Progenitor cell of endocrine pancreas (in vitro differentiated cells): ENCODE results near the gene KRTAP9-6. TPM values are rescaled to one million over a fixed set of nuclear protein-coding genes. Genes with fewer than 3 reads are reported as not detected.

ENCODE experiments used
- DNase-seq: peaks from one replicate; pipeline ENCODE4 v3.0.0; 2021; ENCODE audit warnings: low spot score; ENCODE audit not compliant: unreplicated experiment
- H3K27ac Mint-ChIP-seq: 2 replicates; pipeline ENCODE4 v1.8.0; 2021; ENCODE audit warnings: mild to moderate bottlenecking, moderate library complexity, mixed read lengths
- H3K27me3 Mint-ChIP-seq: 2 replicates; pipeline ENCODE4 v1.8.0; 2021; ENCODE audit warnings: mixed read lengths
- H3K36me3 Mint-ChIP-seq: 2 replicates; pipeline ENCODE4 v1.8.0; 2022; ENCODE audit warnings: mixed read lengths; ENCODE audit not compliant: insufficient read depth
- H3K4me1 Mint-ChIP-seq: 2 replicates; pipeline ENCODE4 v1.8.0; 2021; ENCODE audit warnings: low read depth, mixed read lengths
- H3K4me3 Mint-ChIP-seq: 2 replicates; pipeline ENCODE4 v1.8.0; 2021; ENCODE audit warnings: low read depth, mild to moderate bottlenecking, moderate library complexity, mixed read lengths
- H3K9me3 Mint-ChIP-seq: 2 replicates; pipeline ENCODE4 v1.8.0; 2021; ENCODE audit warnings: low read depth, mixed read lengths
- total RNA-seq: library from RNA; stranded (reverse); gene quantifications from 2 replicates; pipeline ENCODE4 v1.2.1, GENCODE V29; 2021
- TF ChIP-seq, protein P1 (sequence below): fragments of 200-600 bp; sonication (generic); IDR thresholded peaks from one replicate; pipeline ENCODE4 v1.5.0; 2021; ENCODE audit warnings: antibody characterized with exemption, mild to moderate bottlenecking; ENCODE audit not compliant: unreplicated experiment

Gene KRTAP9-6
- total RNA-seq, 1 donor from 2014 or later = not detected

GRCh38 chr17:41284546-41284945, 19.4 kb downstream of the KRTAP9-6 start:
- no peaks in the 10 kb centered on the region for H3K36me3 Mint-ChIP-seq
- H3K27me3 Mint-ChIP-seq = no peaks in the 10 kb centered on the region
- no peak overlapping the region for H3K27ac Mint-ChIP-seq
- H3K4me3 Mint-ChIP-seq = no peak overlapping the region
- TF ChIP-seq, protein P1, sequence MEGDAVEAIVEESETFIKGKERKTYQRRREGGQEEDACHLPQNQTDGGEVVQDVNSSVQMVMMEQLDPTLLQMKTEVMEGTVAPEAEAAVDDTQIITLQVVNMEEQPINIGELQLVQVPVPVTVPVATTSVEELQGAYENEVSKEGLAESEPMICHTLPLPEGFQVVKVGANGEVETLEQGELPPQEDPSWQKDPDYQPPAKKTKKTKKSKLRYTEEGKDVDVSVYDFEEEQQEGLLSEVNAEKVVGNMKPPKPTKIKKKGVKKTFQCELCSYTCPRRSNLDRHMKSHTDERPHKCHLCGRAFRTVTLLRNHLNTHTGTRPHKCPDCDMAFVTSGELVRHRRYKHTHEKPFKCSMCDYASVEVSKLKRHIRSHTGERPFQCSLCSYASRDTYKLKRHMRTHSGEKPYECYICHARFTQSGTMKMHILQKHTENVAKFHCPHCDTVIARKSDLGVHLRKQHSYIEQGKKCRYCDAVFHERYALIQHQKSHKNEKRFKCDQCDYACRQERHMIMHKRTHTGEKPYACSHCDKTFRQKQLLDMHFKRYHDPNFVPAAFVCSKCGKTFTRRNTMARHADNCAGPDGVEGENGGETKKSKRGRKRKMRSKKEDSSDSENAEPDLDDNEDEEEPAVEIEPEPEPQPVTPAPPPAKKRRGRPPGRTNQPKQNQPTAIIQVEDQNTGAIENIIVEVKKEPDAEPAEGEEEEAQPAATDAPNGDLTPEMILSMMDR = no peak
- no peaks in the 10 kb centered on the region for H3K9me3 Mint-ChIP-seq
- DNase-seq = no peak
- H3K4me1 Mint-ChIP-seq = peaks cover 4% of the 10 kb centered on the region

- no peak for DNase-seq
- Mint-ChIP-seq H3K4me1 (peaks cover 4% of the 10 kb centered on the region), H3K9me3 (no peaks in the 10 kb centered on the region), H3K27me3 (no peaks in the 10 kb centered on the region), H3K27ac (no peak overlapping the region), H3K36me3 (no peaks in the 10 kb centered on the region), H3K4me3 (no peak overlapping the region)
- TF ChIP-seq, protein P1 = no peak
Measured at GRCh38 chr17:41287050-41287449, 21.9 kb downstream of the KRTAP9-6 start.

DNA sequence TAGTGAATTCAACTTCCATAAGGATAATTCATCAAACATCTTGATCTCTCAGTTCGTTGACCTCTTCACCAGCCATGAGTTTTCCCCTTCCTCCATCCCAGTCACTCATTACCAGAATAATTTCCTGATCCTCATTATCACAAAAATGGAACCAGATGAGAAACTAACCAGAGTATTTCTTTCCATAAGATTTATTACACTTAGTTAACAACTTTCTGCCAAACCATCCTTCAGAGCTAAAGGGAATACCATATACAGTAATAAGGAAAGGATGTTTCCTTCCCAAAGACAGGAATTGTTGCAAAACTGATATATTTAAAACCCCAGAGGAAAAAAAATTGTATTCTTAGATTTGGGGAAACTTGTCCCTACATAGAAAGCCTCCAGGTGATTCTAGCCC, 28.8 kb downstream of the KRTAP9-6 start:
- no peak for DNase-seq
- H3K9me3 Mint-ChIP-seq = no peaks in the 10 kb centered on the region
- no peak overlapping the region for H3K27ac Mint-ChIP-seq
- H3K4me3 Mint-ChIP-seq = no peak overlapping the region
- H3K4me1 Mint-ChIP-seq = no peaks in the 10 kb centered on the region
- TF ChIP-seq, protein P1 = no peak
- H3K36me3 Mint-ChIP-seq = no peaks in the 10 kb centered on the region
- no peaks in the 10 kb centered on the region for H3K27me3 Mint-ChIP-seq

DNA sequence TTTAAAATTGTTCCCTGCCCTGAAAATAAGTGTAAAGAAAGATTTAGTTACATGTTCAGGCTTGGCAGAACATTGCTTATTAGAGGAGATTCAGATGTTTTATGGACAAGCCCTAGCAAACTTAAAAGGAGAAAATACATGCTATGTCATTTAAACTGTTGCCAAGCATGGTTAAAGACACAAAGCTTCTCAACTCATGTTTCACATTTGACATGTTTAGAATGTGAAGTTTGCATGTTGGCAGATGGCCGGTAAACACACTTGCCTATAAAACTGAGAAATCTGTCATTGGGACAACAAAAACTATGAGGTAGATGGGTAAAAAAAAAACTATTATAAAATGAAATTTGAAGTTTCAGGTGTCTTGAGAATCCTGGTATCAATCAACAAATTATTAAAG, 31.7 kb downstream of the KRTAP9-6 start:
- TF ChIP-seq, protein P1 = no peak
- no peaks in the 10 kb centered on the region for H3K9me3 Mint-ChIP-seq
- H3K4me3 Mint-ChIP-seq = no peak overlapping the region
- H3K36me3 Mint-ChIP-seq = no peaks in the 10 kb centered on the region
- no peak for DNase-seq
- H3K27ac Mint-ChIP-seq = no peak overlapping the region
- no peaks in the 10 kb centered on the region for H3K27me3 Mint-ChIP-seq
- H3K4me1 Mint-ChIP-seq = no peaks in the 10 kb centered on the region

DNA sequence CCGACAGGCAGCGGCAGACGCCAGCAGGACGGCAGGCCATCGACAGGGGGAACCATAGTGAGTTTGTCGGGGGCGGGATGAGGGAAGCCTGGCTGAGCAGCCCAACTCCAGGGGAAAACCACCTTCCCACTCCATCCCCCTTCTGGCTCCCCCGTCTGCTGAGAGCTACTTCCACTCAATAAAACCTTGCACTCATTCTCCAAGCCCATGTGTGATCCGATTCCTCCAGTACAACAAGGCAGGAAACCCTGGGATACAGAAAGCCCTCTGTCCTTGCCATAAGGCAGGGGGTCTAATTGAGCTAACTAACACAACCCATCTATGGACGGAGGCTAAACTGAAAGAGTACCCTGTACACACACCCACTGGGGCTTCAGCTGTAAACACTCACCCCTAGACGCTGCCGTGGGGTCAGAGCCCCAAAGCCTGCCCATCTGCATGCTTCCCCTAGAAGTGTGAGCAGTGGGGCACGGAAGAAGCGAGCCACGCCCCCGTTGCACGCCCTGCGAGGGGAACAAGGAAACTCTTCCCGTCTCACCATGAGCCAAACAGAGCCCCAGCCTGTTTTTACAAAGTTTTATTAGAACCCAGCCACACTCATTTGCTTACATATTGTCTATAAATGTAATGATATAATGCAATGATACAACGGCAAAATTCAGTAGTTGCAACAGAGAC, 33.4 kb downstream of the KRTAP9-6 start:
- Mint-ChIP-seq H3K27ac (no peak overlapping the region), H3K27me3 (no peaks in the 10 kb centered on the region), H3K36me3 (no peaks in the 10 kb centered on the region), H3K4me1 (no peaks in the 10 kb centered on the region), H3K9me3 (no peaks in the 10 kb centered on the region), H3K4me3 (no peak overlapping the region)
- TF ChIP-seq, protein P1 = no peak
- DNase-seq = no peak
